HEK293 (cell line): ENCODE results near the gene MSH2.
"Not testable (repeated sequence)": the region's sequence is repeated elsewhere in the genome, so short reads cannot be mapped to it uniquely, and the experiment has no call there.

Experiments
- CTCF ChIA-PET: fragments of 350-600 bp; formaldehyde crosslinking; extraction: SDS; loops from one replicate; lab custom pipeline; 2021; ENCODE audit warnings: antibody characterized with exemption; lab: Yijun Ruan, JAX
- POLR2A ChIA-PET: fragments of 300-600 bp; formaldehyde crosslinking; extraction: SDS; loops from one replicate; lab custom pipeline; 2020; ENCODE audit warnings: antibody characterized with exemption, inconsistent platforms; lab: Yijun Ruan, JAX
- H3K27ac ChIP-seq: fragments of 200-500 bp; sonication (Bioruptor generic); 2 replicates; pipeline ENCODE4 v1.5.1; 2014; ENCODE audit warnings: low read depth, low read length, control low read depth, inconsistent platforms; ENCODE audit errors: extremely low read depth
- H3K36me3 ChIP-seq, 2 experiments: fragments of 200-500 bp in 1 of 2; sonication (Bioruptor generic) in 1 of 2; 1 replicate in 1 of 2; 2 replicates in 1 of 2; pipeline ENCODE4 v1.5.1; 2014 to 2017; ENCODE audit warnings: inconsistent platforms in 2 of 2, low read length in 2 of 2; ENCODE audit not compliant: control insufficient read depth in 2 of 2, insufficient read depth in 1 of 2
- H3K4me1 ChIP-seq: fragments of 200-500 bp; sonication (Bioruptor generic); 2 replicates; pipeline ENCODE4 v1.5.1; 2014; ENCODE audit warnings: mild to moderate bottlenecking, low read length, inconsistent platforms; ENCODE audit not compliant: control insufficient read depth, insufficient read depth
- H3K4me3 ChIP-seq: 2 replicates; pipeline ENCODE4 v1.5.1; 2011; ENCODE audit warnings: low read depth, mild to moderate bottlenecking, control low read depth, low read length, moderate library complexity
- H3K9me3 ChIP-seq: fragments of 200-500 bp; sonication (Bioruptor generic); 2 replicates; pipeline ENCODE4 v1.5.1; 2014; ENCODE audit warnings: low read depth, low read length, inconsistent platforms; ENCODE audit not compliant: control insufficient read depth, insufficient read depth
- AEBP2 ChIP-seq: fragments of 450-650 bp; formaldehyde crosslinking; IDR thresholded peaks from 2 replicates; pipeline ENCODE4 v1.5.1; 2016; ENCODE audit warnings: missing biosample characterization, missing genetic modification characterization, borderline replicate concordance
- BCL11B ChIP-seq: fragments of 450-650 bp; formaldehyde crosslinking; IDR thresholded peaks from 2 replicates; pipeline ENCODE4 v1.5.1; 2016; ENCODE audit warnings: low read depth, missing biosample characterization, missing genetic modification characterization
- EGR2 ChIP-seq: fragments of 450-650 bp; formaldehyde crosslinking; IDR thresholded peaks from 2 replicates; pipeline ENCODE4 v1.5.1; 2016; ENCODE audit warnings: low read depth, missing biosample characterization, missing genetic modification characterization
- GLIS2 ChIP-seq: fragments of 450-650 bp; formaldehyde crosslinking; IDR thresholded peaks from 2 replicates; pipeline ENCODE4 v1.5.1; 2016; ENCODE audit warnings: missing biosample characterization, missing genetic modification characterization
- SETDB1 ChIP-seq: IDR thresholded peaks from one replicate; pipeline ENCODE4 v1.6.1; 2017; ENCODE audit warnings: mild to moderate bottlenecking, low read length, moderate library complexity, mixed read lengths; ENCODE audit not compliant: insufficient read length
- ZBTB17 ChIP-seq: fragments of 450-650 bp; formaldehyde crosslinking; IDR thresholded peaks from 2 replicates; pipeline ENCODE4 v1.5.1; 2016; ENCODE audit warnings: missing biosample characterization, missing genetic modification characterization
- ZBTB49 ChIP-seq: fragments of 450-650 bp; formaldehyde crosslinking; IDR thresholded peaks from 2 replicates; pipeline ENCODE4 v1.5.1; 2016; ENCODE audit warnings: missing biosample characterization, missing genetic modification characterization, low read depth
- ZNF16 ChIP-seq: fragments of 450-650 bp; formaldehyde crosslinking; IDR thresholded peaks from 2 replicates; pipeline ENCODE4 v1.5.1; 2016; ENCODE audit warnings: low read depth, missing biosample characterization, missing genetic modification characterization
- ZNF214 ChIP-seq: fragments of 450-650 bp; formaldehyde crosslinking; IDR thresholded peaks from 2 replicates; pipeline ENCODE4 v1.5.1; 2017; ENCODE audit warnings: missing biosample characterization, mild to moderate bottlenecking, missing genetic modification characterization, borderline replicate concordance
- ZNF292 ChIP-seq: fragments of 450-650 bp; formaldehyde crosslinking; IDR thresholded peaks from 2 replicates; pipeline ENCODE4 v1.5.1; 2016; ENCODE audit warnings: low read depth, missing biosample characterization, missing genetic modification characterization, borderline replicate concordance
- ZNF626 ChIP-seq: fragments of 450-650 bp; sonication (Bioruptor Pico); formaldehyde crosslinking; IDR thresholded peaks from 2 replicates; pipeline ENCODE4 v1.5.1; 2018; ENCODE audit warnings: missing biosample characterization, missing genetic modification characterization, inconsistent platforms

MSH2 gene

GRCh38 chr2:47403609-47404193 lies 745 bp downstream of the MSH2 start:
- ChIA-PET CTCF (interaction anchor here (0.6 to 3.0 kb wide), 4 partner anchors 15 to 34 kb away, joined by 3 to 11 read pairs (median 3); no protein-coding TSS in a partner anchor), POLR2A (interaction anchor here (0.5 to 1.5 kb wide), 3 partner anchors 15 to 59 kb away, joined by 5 to 6 read pairs (median 6); no protein-coding TSS in a partner anchor)
- H3K9me3 ChIP-seq: no peaks in the 10 kb centered on the region
- H3K4me3 ChIP-seq: peak overlapping the region; percentile 86
- H3K27ac ChIP-seq: peak overlapping the region; percentile 85; the same call in 1 of the 2 replicates
- TF ChIP-seq ZBTB17 (peak; percentile 23; the same call in 1 of the 2 replicates), ZNF16 (tag by site-specific recombination) (no peak), AEBP2 (no peak)
- peaks cover 5% of the 10 kb centered on the region; the same call in 1 of the 2 replicates for H3K4me1 ChIP-seq
- peaks cover 10 to 29% of the 10 kb centered on the region in 2 experiments for H3K36me3 ChIP-seq

GRCh38 chr2:47404356-47404755 lies 1.4 kb downstream of the MSH2 start:
- H3K27ac ChIP-seq: no peak overlapping the region
- H3K4me1 ChIP-seq: peaks cover 5% of the 10 kb centered on the region; the same call in 1 of the 2 replicates
- no peaks in the 10 kb centered on the region for H3K9me3 ChIP-seq
- peaks cover 13 to 30% of the 10 kb centered on the region in 2 experiments for H3K36me3 ChIP-seq
- ChIA-PET CTCF (interaction anchor here (0.6 to 1.2 kb wide), 3 partner anchors 14 to 27 kb away, joined by 3 read pairs; no protein-coding TSS in a partner anchor), POLR2A (interaction anchor here (0.5 to 1.2 kb wide), 2 partner anchors 16 to 53 kb away, joined by 5 to 6 read pairs; no protein-coding TSS in a partner anchor)
- H3K4me3 ChIP-seq: peak overlapping the region; percentile 86
- TF ChIP-seq ZNF292 (tag by site-specific recombination): no peak

GRCh38 chr2:47405757-47406156 lies 2.8 kb downstream of the MSH2 start:
- no peak overlapping the region for H3K27ac ChIP-seq
- H3K36me3 ChIP-seq: peaks cover 22 to 38% of the 10 kb centered on the region in 2 experiments
- ChIA-PET POLR2A (no interaction called here), CTCF (no interaction called here)
- H3K4me1 ChIP-seq: peaks cover 5% of the 10 kb centered on the region; the same call in 1 of the 2 replicates
- no peak overlapping the region for H3K4me3 ChIP-seq
- no peaks in the 10 kb centered on the region for H3K9me3 ChIP-seq
- TF ChIP-seq BCL11B (tag by site-specific recombination) (no peak), ZBTB49 (tag by site-specific recombination) (no peak), ZNF214 (no peak), ZNF626 (tag by site-specific recombination) (no peak), GLIS2 (no peak), EGR2 (tag by site-specific recombination) (0 out of 2 replicates have a peak, but pooled peaks have one; percentile 44), SETDB1 (peak; percentile 36)

- CTCF ChIA-PET: interaction anchor here (0.5 kb wide), 1 partner anchor 31 kb away, joined by 3 read pairs; no protein-coding TSS in a partner anchor
- POLR2A ChIA-PET, H3K27ac ChIP-seq, H3K4me3 ChIP-seq, H3K9me3 ChIP-seq, H3K4me1 ChIP-seq: not testable (repeated sequence)
- H3K36me3 ChIP-seq: peaks cover 32 to 47% of the 10 kb centered on the region in 2 experiments
Measured at GRCh38 chr2:47406649-47407330, 3.8 kb downstream of the MSH2 start.

GRCh38 chr2:47407976-47408375 lies 5.0 kb downstream of the MSH2 start:
- H3K9me3 ChIP-seq, POLR2A ChIA-PET, H3K4me3 ChIP-seq, H3K27ac ChIP-seq, H3K4me1 ChIP-seq: not testable (repeated sequence)
- CTCF ChIA-PET: interaction anchor here (0.6 kb wide), 1 partner anchor 1308 kb away, joined by 3 read pairs; no protein-coding TSS in a partner anchor
- peaks cover 44 to 57% of the 10 kb centered on the region in 2 experiments for H3K36me3 ChIP-seq
